GM18519 (cell line): ENCODE measurements around the gene LMX1B.
"Not testable (repeated sequence)": the region's sequence is repeated elsewhere in the genome, so short reads cannot be mapped to it uniquely, and the experiment has no call there.

Experiments
- ATAC-seq: cut with Tn5 transposase; IDR thresholded peaks from one replicate; pipeline ENCODE4 v1.9.1; 2021; ENCODE audit warnings: mild to moderate bottlenecking, moderate library complexity; ENCODE audit not compliant: unreplicated experiment, low FRiP score

Gene LMX1B

DNA sequence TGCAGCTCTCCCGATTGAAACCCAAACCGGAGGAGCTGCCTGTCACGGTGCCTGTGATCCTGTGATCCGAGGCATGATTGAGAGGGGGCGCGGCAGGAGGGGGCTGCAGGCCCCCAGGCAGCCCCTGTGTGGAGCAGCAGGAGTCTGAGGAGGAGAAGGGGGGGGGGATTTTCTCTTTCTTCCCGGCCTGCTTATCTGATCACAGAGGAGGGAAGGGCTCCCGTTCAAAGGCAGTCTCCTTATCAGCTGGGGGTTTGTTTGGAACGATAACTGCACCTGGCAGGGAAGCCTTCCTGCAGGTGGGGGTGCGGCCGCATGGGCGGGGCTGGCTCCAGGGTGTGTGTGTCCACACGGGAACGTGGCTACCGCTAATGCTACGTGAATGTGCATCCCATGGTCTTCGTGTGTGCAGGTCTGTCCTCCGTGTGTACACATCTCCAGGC, 38.4 kb downstream of the LMX1B start:
- no peak for ATAC-seq

DNA sequence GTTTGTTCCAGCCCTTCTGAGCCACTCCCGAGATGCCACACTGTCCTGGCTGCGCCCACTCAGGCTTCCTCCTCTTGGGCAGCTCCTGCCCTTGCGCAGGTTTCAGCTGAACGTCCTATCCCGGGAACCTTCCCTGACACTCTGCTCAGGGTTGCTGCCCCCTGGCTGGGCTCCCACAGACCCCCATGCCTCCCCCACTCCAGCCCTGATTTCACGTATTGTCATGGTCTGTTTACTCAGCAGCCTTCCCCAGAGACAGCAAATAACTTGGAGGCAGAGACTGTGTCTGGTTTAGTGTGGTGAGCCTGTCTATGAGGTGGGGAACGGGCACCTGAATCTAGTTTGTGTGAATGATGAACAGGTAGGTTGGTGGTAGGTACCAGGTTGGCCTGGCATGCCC, 40.4 kb downstream of the LMX1B start:
- no peak for ATAC-seq

DNA sequence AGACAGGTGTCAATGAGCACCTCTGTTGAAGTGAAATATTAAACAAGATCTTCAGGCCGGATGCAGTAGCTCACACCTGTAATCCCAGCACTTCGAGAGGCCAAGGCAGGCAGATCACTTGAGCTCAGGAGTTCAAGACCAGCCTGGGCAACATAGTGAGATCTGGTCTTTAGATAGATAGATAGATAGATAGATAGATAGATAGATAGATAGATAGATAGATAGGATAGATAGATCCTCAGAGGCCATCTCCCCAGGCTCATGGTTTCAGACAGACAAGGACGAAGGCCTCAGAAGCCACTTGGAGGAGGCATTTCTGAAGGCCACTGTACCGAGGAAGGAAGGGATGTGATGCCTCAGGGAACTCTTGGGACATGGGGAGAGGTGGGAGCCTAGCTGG, 42.5 kb downstream of the LMX1B start:
- ATAC-seq: not testable (repeated sequence)

DNA sequence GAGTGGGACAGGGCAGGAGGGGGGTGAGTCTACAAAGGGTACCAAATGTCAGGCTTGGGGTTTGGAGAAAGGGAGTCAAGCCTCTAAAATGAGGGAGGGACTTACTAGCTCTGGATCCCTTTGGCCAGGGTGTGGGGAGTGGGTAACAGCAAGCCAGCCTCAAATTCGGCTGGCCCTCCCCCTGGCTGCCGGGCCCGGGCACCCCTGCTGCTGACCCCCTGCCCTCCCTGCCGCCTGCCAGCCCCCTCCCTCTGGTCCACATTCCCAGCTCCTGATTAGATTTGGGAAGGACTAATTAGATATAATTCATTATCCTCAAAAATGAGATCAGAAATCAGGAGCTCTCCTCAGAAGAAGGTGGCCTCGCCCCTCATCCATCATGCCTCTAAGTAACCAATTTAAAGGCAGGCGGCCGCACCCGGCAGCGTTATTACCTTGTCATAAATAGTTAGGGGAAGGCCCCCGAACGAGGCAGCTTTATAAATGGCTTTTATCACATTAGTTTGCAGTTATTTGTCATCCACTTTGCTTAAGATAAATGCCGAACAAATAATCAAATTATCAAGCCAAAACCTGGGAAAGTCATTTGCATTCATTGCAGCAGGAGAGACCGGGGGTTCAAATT, 44.6 kb downstream of the LMX1B start:
- ATAC-seq: no peak

DNA sequence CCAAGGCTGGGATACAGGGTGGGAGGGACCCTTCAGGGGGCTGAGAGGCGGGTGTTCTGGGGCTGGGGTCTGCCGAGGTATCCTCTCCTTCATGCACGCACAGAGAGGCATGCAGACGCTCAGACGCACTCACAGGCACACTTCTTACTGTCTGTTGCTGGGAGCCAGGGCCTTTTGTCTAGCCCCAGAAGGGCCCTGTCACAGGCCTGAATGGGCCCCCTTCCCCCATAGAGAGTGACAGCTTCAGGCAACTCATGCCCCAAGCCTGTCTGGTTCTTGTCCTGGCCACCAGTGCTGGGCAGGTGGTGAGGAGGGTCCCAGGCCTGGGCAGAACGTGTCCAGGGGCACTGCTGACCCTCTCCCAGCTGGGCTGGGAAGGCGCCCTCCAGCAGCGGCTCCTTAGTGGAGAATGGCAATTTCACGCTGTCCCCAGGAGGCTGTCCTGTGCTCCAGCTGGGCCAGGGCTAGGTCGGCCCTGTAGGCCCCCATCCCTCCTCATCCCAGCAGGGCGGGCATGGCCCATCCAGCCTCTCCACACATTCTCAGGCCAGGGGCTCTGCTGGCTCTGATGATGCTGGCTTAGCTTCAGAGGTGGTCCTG, 45.3 kb downstream of the LMX1B start:
- no peak for ATAC-seq

DNA sequence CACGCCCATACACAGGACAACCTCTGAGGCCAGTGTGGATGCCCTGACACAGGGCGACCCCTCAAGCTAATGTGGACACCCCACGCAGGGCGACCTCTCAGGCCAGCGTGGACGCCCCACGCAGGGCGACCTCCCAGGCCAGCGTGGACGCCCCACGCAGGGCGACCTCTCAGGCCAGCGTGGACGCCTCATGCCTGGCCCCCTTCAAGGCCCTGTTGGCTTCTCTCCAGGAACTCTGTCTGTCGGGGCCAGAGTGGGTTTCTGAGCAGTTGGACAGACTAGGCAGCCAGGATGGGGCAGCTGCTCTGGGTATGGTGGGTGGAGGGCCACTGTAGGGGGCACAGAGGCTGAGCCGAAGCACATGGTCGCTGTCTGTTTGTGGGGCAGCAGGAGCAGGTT, 47.4 kb downstream of the LMX1B start:
- no peak for ATAC-seq

DNA sequence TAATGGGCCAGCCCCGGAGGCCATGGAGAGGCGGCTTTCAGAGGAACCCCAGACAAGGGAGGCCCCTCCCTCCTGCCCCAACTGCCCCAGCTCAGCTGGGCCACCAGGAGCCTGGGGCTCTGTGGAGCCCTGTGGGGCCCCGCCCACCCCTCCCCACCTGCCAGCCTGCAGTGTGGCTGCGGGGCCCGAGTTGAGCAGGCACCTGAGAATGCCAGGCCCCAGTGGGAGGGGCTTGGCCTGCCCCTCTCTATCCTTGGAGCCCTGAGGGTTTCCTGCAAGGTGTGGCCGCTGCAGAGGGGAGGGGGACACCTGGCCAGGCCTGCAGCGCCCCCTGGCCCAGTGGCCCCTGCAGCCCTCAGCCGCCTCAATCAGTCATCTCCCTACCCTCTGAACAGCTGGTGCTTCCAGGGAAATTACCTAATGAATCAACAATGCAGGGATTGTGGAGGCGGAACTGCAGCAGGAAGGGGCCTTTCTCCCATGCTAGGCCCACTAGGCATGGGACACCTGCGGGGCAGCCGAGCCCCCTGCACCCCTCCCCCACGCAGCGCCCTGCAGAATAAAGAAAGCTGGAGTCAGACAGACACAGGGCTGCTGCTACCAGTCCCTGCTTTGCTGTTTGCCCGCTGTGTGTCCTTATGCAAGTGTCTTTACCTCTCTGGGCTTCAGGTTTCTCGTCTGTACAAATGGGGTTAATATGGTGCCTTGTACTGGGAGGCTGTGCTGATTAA, 48.0 kb downstream of the LMX1B start:
- no peak for ATAC-seq

DNA sequence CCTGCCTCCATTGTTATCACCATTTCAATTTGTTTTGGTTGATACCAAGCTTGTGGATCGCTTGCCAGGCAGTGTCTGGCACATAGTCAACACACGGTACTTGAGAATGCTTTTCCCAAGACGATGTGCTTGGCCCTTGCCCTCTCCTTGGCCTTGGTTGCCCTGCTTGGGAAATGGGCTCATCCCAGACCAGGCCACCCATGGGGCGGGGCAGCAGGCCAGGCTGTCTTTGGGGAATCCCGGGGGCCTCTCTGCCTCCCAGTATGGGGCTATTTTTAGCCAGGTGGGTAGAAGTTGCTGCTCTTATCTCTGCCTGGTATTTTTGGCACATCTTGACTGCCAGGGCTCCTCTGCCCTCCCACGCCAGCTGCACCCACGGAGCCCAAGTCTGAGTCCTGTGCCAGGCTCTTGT, 49.9 kb downstream of the LMX1B start:
- no peak for ATAC-seq

DNA sequence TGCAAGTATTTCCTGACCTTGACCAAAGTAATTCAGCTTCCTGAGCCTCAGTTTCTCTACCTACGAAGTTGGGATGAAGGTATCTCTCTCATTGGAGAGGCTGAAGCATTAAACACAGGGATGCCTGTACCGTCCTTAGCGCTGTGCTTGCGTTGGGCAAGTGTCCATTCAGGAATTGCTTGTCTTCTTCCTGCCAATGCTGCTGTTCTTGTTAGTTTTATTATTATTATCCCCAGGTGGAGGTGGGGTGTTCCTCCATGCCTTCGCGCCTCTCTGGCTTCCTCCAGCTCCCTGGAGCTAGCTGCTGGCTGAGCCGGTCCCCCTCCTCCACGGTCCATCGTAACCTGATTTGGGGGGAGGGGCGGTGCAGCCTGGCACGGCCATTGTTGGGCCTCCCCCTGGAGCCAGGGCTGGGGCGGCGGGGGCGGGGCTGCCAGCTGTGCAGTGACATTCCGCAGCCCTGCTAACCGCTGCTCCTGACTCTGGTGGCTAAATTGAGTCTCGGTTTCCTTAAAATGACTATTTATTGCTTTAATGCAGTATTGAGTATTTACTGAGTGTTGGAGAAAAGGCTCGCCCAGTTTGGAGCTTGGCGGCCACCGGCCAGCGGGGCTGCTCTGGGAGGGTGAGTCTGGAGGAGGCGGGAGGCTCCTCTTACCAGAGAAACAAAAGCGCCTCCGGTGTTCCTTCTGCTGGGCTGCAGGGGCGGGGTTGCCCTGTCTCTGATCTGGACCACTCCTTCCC, 51.3 kb downstream of the LMX1B start:
- ATAC-seq: no peak

DNA sequence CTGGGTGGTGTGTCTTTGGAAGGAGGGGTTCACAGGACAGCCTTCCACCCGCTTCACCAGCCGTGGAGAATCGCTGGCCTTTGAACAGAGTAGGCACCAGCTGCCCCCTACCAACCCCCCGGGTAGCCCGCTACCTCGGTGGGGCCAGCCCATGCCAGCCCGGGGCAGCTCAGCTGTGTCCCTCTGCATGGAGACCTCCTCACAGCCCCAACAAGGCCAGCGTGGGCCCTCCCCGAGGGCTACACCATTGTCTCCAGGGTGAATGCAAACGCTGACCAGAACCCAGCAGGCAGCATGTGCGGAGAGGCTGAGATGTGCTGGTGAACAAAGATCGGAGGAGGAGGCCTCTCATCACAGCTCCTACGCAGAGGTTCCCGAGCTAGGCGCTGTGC, 51.9 kb downstream of the LMX1B start:
- ATAC-seq: no peak

DNA sequence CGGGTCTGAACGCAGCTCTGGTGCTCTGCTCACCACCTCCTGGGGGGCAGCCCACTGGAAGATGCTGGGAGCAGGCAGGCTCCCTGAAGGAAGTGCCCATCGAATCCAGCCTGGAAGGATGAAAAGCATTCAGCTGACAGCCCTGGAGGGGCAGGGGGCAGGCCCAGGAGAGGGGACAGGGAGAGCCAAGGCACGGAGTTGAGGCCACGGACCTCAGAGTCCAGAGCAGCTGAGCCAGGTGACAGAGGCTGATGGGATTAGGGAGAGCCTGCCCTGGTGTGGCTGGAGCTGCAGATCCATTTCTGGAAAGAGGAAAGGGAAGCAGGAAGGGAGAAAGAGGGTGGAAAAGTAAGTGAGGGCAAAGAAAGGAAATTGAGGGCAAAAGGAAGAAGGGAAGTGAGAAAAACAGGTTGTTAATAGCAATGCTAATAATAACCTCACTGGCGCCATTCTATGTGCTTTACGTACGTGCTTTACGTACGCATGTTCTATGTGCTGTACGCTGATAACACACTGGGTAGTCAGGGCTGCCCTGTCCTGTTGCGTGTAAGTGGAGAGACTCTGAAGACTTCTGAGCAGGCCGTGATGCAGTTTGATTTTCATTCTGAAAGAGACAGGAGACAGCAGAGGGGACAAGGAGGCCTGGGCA, 52.6 kb downstream of the LMX1B start:
- no peak for ATAC-seq

DNA sequence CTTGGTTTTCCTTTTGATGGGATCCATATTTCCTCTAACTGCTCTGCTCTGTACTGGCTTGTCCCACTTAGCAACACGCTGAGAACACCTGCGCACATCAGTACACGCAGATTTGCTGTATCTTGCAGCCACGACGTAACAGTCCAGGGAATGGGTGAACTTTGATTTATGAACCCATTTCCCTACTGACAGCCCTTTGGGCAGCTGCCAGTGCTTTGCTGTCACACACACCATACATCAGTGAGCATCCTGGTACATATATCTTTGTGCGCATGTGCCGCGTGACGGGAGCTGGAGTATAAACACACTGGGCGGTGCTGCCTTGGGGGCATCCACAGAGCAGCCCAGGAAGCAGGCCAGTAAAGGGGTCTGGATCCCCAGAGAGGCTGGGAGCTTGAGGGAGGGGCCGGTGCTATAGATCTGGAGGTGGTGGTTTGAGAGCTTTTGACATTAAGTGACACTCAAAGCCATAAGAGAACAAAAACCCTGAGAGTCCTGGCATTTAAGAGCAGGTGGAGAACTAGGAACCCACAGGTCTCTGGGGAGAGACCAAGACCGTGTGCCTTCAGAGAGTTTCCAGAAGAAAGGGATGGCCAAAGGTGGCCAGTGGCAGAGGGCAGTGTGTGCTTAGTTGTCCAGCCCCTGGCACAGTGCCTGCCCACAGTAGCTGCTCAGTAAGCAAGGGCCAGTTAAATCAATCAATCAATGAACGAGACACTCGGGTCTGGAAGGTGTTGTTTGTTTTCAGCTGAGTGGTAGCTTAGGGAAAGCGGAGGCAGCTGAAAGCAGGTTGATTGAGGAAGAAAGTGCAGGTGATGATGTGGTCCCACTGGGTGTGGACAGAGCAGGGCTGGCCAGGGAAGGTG, 53.7 kb downstream of the LMX1B start:
- ATAC-seq: no peak

DNA sequence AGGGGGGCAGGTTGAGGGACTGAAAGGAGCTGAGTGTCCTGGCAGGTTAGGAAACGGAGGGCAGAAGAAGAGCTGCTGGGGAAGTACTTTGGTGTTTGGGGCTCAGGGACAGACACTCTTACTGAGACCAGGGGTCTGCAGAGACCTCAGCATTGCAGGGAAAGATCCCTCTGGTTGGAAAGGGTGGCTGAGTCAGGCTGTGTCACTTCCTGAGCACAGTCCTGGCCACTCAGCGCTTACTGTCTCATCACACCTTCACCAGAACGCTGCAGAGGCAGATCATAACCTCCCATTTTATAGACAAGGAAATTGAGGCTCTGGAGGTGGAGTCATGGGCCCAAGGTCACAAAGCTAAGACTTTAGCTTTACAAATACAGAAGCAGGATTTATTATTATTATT, 54.3 kb downstream of the LMX1B start:
- ATAC-seq: no peak

DNA sequence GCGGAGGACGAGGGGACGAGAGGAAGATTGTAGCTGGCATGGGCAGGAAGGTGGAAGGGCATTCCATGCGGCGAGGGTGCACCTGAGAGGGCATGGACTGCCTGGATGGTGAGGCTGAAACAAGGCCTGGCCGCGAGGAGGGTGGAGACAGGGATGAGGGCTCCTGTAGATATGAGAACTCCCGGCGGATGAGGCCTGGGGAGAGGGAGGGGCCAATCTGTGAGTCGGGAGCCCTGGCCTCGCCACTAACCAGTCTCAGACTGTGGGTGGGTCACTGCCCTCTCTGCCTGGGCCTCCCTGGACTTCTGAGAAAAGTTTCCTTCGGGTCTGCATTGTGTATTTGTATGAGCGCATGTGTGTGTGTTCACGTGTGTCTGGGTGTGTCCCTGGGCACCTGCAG, 55.4 kb downstream of the LMX1B start:
- no peak for ATAC-seq

DNA sequence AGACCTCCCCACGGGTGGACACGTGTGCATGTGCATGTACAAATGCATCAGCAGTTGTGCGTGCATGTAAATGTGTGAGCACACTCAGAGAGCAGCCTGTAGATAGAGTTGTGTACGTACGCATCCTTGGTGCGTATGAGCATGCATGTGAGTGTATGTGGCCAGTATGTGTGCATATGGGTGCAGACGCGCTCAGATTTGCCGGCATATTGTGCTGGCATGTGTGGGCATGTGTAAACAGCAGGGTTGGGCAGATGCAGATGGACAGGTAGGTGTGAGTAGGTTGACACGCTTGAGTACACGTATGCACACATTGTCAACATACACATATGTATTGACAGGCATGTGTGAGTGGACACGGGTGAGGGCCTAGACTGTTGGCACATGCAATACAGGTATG, 56.5 kb downstream of the LMX1B start:
- ATAC-seq: no peak

DNA sequence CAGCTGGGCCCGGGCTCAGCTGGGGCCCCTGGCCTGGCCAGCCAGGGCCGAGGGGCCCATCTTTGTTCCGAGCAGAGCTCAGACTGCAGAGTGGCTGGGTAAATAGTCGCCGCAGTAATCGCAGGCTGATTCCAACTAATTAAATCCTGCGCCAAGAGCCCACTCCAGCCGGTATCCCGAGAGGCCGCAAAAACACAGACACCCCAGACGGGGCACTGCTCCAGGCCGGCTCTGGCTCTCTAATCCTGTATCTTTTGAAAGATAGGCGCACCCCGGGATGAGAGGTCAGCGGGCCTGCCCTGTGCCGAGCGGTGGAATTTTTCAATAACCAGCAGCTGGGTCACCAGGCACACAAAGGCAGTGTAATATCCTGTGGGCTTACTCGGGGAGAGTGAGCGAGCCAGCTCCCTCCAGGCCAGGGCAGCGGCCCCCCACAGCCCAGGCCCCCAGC, 57.7 kb downstream of the LMX1B start:
- no peak for ATAC-seq

DNA sequence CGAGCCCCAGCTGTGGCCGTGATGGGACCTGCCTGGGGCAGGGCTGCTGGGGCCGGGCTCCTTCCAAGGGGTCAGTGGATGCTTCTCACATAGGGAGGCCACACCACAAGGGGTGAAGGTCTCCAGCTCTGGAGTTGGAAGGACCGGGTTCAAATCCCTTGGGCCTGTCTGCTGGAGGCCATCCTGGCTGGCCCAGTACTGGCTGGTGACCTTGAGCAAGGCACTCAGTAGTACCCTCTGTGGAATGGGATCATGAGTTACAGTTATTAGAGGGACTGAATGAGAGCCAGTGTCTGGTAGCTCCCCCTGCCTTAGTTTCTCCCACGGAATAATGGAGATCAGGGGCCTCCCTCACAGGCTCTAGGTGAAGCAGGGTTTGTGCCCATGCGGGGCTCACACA, 58.3 kb downstream of the LMX1B start:
- ATAC-seq: no peak

DNA sequence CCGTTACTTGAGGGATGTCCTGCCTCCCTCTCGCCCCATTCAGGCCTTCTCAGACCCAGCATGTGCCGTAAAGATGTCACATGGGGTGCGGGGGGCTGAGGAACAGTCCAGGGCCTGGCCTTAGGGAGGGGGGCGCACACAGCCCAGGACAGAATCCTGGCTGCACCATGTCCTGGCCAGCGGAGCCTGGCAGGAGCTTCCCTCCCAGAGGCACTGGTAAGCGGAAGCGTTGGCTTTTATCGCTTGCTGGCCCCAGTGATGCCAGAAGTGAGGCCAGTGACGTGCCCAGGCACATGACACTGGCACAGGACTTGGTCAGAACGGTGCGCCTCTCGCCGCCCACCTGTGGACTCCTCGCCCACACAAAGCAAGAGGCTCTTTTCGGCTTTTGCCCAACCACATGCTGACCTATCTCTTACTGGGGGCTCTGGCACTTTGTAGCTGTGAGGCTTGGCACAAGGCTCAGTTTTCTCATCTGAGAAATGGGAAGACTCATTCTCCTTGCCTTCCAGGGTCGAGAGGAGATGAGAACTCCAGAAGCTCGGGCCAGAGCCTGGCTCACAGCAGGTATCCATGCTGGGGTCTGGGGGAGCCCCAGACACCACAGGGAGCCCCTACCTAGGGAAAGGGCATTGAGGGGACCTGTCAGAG, 59.0 kb downstream of the LMX1B start:
- ATAC-seq: no peak

DNA sequence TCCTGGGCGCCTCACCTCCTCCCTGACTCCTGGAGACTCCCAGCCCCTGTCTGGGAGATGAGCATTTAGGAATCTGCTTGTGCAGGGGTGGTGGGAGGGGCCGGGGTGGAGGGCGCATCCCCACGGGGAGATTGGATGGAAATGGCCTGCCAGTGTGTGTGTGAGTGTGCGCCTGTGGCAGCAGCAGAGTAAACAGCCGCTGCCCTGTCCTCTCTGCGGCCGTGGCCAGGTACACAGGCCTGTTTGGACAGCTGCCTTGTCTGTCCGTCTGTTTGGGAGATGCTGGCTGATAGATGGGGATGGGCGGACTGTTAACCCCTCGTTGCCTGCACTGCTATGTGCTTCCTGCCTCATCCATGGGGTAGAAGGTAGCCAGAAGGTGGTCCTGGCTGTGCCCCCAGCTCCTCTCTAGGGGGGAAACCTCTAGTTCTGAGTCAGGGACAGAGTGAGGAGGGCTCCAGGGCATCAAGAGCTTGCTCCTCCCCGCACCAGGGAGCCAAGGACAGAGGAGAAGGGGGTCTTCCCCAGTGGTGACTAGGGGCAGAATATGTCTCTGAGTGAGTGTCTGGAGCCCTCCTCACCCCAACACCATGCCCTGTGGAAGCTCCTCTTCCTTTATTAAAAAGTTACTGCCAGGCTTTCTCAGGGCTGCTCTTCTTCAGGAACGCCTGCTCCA, 60.1 kb downstream of the LMX1B start:
- no peak for ATAC-seq
